Endothelial cell of umbilical vein (primary cell): ENCODE results near the gene CALD1. TPM values are rescaled to one million over a fixed set of nuclear protein-coding genes. Genes with fewer than 3 reads are reported as not detected.

Experiments used
- BruUV-seq: library from RNA; stranded (reverse); fragments of 400-500 nt; replicated peaks from 2 replicates; lab custom pipeline; 2021; lab: Mats Ljungman, UMichigan
- CTCF ChIA-PET: fragments of 300-600, 350-600 bp; sonication (Branson Sonifier 250); formaldehyde crosslinking; loops from one replicate; lab custom pipeline; 2021; ENCODE audit warnings: antibody characterized with exemption, inconsistent platforms; lab: Charles Lee
- POLR2A ChIA-PET: fragments of 300-600, 350-600 bp; sonication (Branson Sonifier 250); formaldehyde crosslinking; loops from one replicate; lab custom pipeline; 2021; ENCODE audit warnings: antibody characterized with exemption, inconsistent platforms; lab: Charles Lee
- DNase-seq: peaks from one replicate; pipeline ENCODE4 v3.0.0-alpha.2; 2011; ENCODE audit warnings: low read depth, low spot score
- FAIRE-seq: peaks from 2 replicates; lab custom pipeline; 2011; peaks lifted over from hg19 to GRCh38; lab: Jason Lieb, UNC
- H2AFZ ChIP-seq: 2 replicates; pipeline ENCODE4 v1.6.0; 2012; ENCODE audit warnings: low read depth, low read length, control low read depth, inconsistent platforms
- H3K27ac ChIP-seq: 2 replicates; pipeline ENCODE4 v1.5.1; 2011; ENCODE audit warnings: low read depth, mild to moderate bottlenecking, control low read depth, low read length, moderate library complexity; ENCODE audit not compliant: insufficient read depth
- H3K27me3 ChIP-seq, 2 experiments: 2 replicates each; pipeline versions ENCODE4 v1.6.0 to v1.6.1; 2011; ENCODE audit warnings: low read length in 2 of 2, mixed read lengths in 1 of 2; ENCODE audit not compliant: control insufficient read depth in 2 of 2, insufficient read depth in 2 of 2
- H3K36me3 ChIP-seq, 2 experiments: 2 replicates in 1 of 2; 3 replicates in 1 of 2; pipeline ENCODE4 v1.5.1; 2011; ENCODE audit warnings: low read length in 2 of 2, mild to moderate bottlenecking in 1 of 2, moderate library complexity in 1 of 2; ENCODE audit not compliant: control insufficient read depth in 2 of 2, insufficient read depth in 2 of 2; ENCODE audit errors: extremely low read depth in 1 of 2
- H3K4me1 ChIP-seq: 3 replicates; pipeline ENCODE4 v1.5.1; 2011; ENCODE audit warnings: mild to moderate bottlenecking, low read length; ENCODE audit not compliant: control insufficient read depth, insufficient read depth; ENCODE audit errors: extremely low read depth
- H3K4me2 ChIP-seq: 2 replicates; pipeline ENCODE4 v1.6.1; 2011; ENCODE audit warnings: low read length, control low read depth, mixed read lengths; ENCODE audit not compliant: insufficient read depth
- H3K4me3 ChIP-seq, 3 experiments: fragments of 200-600 bp in 1 of 3; sonication (generic), shearing (Covaris generic) in 1 of 3; replicated peaks in 1 of 3; 2 replicates each; pipeline ENCODE4 v1.5.1; 2011 to 2016; ENCODE audit warnings: control low read depth in 3 of 3, low read length in 3 of 3, mild to moderate bottlenecking in 2 of 3, inconsistent platforms in 1 of 3, low read depth in 1 of 3, moderate library complexity in 1 of 3; ENCODE audit not compliant: insufficient read depth in 1 of 3
- H3K79me2 ChIP-seq: 2 replicates; pipeline ENCODE4 v1.6.0; 2012; ENCODE audit warnings: low read length, inconsistent platforms; ENCODE audit not compliant: control insufficient read depth, insufficient read depth
- H3K9ac ChIP-seq: replicated peaks from 2 replicates; pipeline ENCODE3; 2011; ENCODE audit warnings: low read length, control low read depth; ENCODE audit not compliant: insufficient read depth; ENCODE audit errors: extremely low read depth
- H3K9me1 ChIP-seq: replicated peaks from 3 replicates; pipeline ENCODE4 v1.6.0; 2011; ENCODE audit warnings: mild to moderate bottlenecking, low read length; ENCODE audit not compliant: control insufficient read depth, insufficient read depth; ENCODE audit errors: extremely low read depth
- H3K9me3 ChIP-seq: replicated peaks from 2 replicates; pipeline ENCODE4 v1.5.1; 2012; ENCODE audit warnings: low read length, inconsistent platforms; ENCODE audit not compliant: control insufficient read depth, insufficient read depth
- H4K20me1 ChIP-seq: replicated peaks from 2 replicates; pipeline ENCODE3; 2011; ENCODE audit warnings: mild to moderate bottlenecking, low read length; ENCODE audit not compliant: control insufficient read depth, insufficient read depth; ENCODE audit errors: extremely low read depth
- FOS ChIP-seq: IDR thresholded peaks from 2 replicates; pipeline ENCODE4 v1.6.1; 2011; ENCODE audit warnings: mild to moderate bottlenecking, low read length, moderate library complexity, borderline replicate concordance; ENCODE audit not compliant: insufficient read depth
- GATA2 ChIP-seq: IDR thresholded peaks from 2 replicates; pipeline ENCODE4 v1.7.0; 2011; ENCODE audit warnings: low read depth, mild to moderate bottlenecking, moderate library complexity, mixed read lengths, low read length; ENCODE audit not compliant: insufficient read length, insufficient read depth
- JUN ChIP-seq: IDR thresholded peaks from 2 replicates; pipeline ENCODE4 v1.6.1; 2011; ENCODE audit warnings: borderline replicate concordance, low read depth; ENCODE audit not compliant: insufficient read length, insufficient read depth
- POLR2A ChIP-seq: IDR thresholded peaks from 2 replicates; pipeline ENCODE4 v1.6.1; 2012; ENCODE audit warnings: low read depth, mild to moderate bottlenecking, control low read depth, low read length
- dilution Hi-C: fragments of 300-500 bp; cut with MboI; formaldehyde crosslinking; loops from one replicate; pipeline ENCODE4 v1.15.0; 2019; ENCODE audit warnings: low sequenced_read_pairs; ENCODE audit not compliant: extremely low pct_ligation_motif_present
- intact Hi-C: fragments of 100-400 bp; cut with micrococcal nuclease; formaldehyde crosslinking; loops from one replicate; pipeline ENCODE4 v1.10.0; 2022
- polyA plus RNA-seq, 4 experiments: library from polyadenylated mRNA; depleted of rRNA in 3 of 4; stranded (reverse) in 3 of 4; unstranded in 1 of 4; fragments of >200 nt; gene quantifications; 2 replicates each; pipeline versions ENCODE4 v1.2.1 to v1.2.3, GENCODE V29; 2011 to 2012; ENCODE audit warnings: missing spikeins in 1 of 4
- total RNA-seq: library from RNA; stranded (reverse); gene quantifications from 2 replicates; pipeline ENCODE4 v1.2.3, GENCODE V29; 2021
- TF ChIP-seq, protein P1 (sequence below): IDR thresholded peaks from 2 replicates; pipeline ENCODE4 v1.6.1; 2011; ENCODE audit not compliant: insufficient read depth, insufficient read length

Gene CALD1
- total and polyA plus RNA-seq, 2 donors (not counting 3 experiments of a cell fraction or from before 2014, with no cell fraction given) = 136 to 307 TPM

DNA sequence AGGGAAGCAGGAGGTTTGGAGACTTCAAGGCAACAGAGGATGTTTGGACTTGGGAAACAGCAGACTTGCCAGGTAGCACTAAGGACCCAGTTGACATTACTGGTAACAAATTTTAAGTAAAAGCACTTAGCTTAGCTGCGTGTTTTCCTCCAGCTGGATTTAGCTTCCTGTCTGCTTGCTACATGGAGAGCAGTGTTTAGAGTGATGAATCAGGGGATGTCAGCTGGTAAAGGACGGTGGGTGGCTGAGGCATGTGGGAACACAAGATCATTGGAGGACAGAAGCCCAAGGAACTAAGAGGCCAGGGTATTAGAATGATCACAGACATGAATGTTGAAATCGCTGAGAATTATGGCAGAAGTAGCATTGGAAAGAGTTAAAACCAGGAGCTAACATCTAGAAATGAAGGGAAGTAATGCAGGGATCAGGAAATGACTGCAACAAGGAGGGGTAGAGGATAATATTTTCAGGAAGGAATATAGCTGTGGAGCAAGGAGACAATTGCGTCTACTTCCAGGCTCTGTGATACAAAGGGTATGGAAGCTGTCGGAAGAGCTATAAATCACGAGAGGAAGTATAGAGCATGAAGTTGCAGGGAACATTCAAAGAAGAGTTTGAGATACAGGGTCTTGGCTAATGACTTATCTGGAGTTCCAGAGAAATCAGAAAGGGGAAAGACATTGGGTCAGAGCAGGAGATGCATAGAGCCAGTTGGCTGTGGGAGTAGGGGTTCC, 34.4 kb downstream of the CALD1 start:
- H3K27ac ChIP-seq = peak overlapping the region; percentile 65
- intact Hi-C loops = loop anchor here (1.0 kb wide), 2 partner anchors 10 to 27 kb away; no protein-coding TSS in a partner anchor
- no peaks in the 10 kb centered on the region for H3K9me3 ChIP-seq
- peak; percentile 87 for DNase-seq
- peak overlapping the region; percentile 58 for H3K4me2 ChIP-seq
- peaks cover 46% of the 10 kb centered on the region for H3K4me1 ChIP-seq
- peaks cover 0 to 5% of the 10 kb centered on the region in 2 experiments for H3K36me3 ChIP-seq
- H3K4me3 ChIP-seq = no peak overlapping the region
- no peak overlapping the region for H2AFZ ChIP-seq
- no peaks in the 10 kb centered on the region for H3K9me1 ChIP-seq
- H3K27me3 ChIP-seq = no peaks in the 10 kb centered on the region
- POLR2A ChIA-PET = interaction anchor here (1.2 to 3.7 kb wide), 5 partner anchors 9 to 35 kb away, joined by 3 to 45 read pairs (median 5); no protein-coding TSS in a partner anchor
- TF ChIP-seq FOS (peak; percentile 64), GATA2 (no peak), POLR2A (peak; percentile 71), JUN (peak; percentile 7)
- TF ChIP-seq, protein P1, sequence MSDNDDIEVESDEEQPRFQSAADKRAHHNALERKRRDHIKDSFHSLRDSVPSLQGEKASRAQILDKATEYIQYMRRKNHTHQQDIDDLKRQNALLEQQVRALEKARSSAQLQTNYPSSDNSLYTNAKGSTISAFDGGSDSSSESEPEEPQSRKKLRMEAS = no peak
- peak; percentile 77 for FAIRE-seq
- CTCF ChIA-PET = interaction anchor here (0.8 to 1.2 kb wide), 5 partner anchors 9 to 181 kb away, joined by 3 to 6 read pairs (median 3); no protein-coding TSS in a partner anchor
- peaks cover 93% of the 10 kb centered on the region for H3K79me2 ChIP-seq
- no peak overlapping the region for H3K9ac ChIP-seq
- no TSS peak for BruUV-seq
- dilution Hi-C loops = no loop called here
- peaks cover 8% of the 10 kb centered on the region for H4K20me1 ChIP-seq
